ENCODE results near the gene CRPPA. TPM values are rescaled to one million over a fixed set of nuclear protein-coding genes. Genes with fewer than 3 reads are reported as not detected.
A peak's percentile ranks its signal among the peaks of the same experiment; 100 is the strongest.

CRPPA gene
- total and polyA plus RNA-seq, 2 of the 13 experiments (the other 11 are each of a cell fraction or from before 2014, with no cell fraction given): 0.16 to 1.3 TPM

GRCh38 chr7:16421333-16422102, at the start of gene CRPPA (continued):
- TF ChIP-seq ATF7 (IDR thresholded peaks at IDR 0.05) (no peak), ATF7 (CRISPR knock-in tag; IDR thresholded peaks at IDR 0.05) (no peak), CC2D1A (CRISPR knock-in tag; IDR thresholded peaks at IDR 0.05) (no peak), ZNF510 (CRISPR knock-in tag; IDR thresholded peaks at IDR 0.05; ENCODE audit: low read depth) (no peak), FOSL2 (CRISPR knock-in tag; IDR thresholded peaks at IDR 0.05) (peak; percentile 12; the same call in 1 of the 2 replicates), ZNF281 (CRISPR knock-in tag; IDR thresholded peaks at IDR 0.05; ENCODE audit: borderline replicate concordance) (no peak), NR2F1 (CRISPR knock-in tag; IDR thresholded peaks at IDR 0.05) (no peak), KLF16 (CRISPR knock-in tag; IDR thresholded peaks at IDR 0.05) (no peak)
- TF ChIP-seq, protein P1, sequence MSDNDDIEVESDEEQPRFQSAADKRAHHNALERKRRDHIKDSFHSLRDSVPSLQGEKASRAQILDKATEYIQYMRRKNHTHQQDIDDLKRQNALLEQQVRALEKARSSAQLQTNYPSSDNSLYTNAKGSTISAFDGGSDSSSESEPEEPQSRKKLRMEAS (IDR thresholded peaks at IDR 0.05): peak; percentile 27; the same call in 1 of the 2 replicates
- TF ChIP-seq, protein P2, sequence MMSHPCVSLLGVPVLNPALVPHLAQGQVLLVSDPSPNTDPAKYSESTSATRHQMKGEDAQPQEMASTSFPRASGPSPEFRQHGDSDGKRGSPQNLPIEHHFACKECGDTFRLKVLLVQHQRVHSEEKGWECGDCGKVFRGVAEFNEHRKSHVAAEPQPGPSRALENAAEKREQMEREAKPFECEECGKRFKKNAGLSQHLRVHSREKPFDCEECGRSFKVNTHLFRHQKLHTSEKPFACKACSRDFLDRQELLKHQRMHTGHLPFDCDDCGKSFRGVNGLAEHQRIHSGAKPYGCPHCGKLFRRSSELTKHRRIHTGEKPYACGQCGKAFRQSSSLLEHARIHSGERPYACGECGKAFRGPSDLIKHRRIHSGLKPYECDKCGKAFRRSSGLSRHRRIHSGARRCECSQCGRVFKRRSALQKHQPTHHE (CRISPR knock-in tag; IDR thresholded peaks at IDR 0.05; ENCODE audit: borderline replicate concordance): 0 out of 2 replicates have a peak, but pooled peaks have one; percentile 46
- TF ChIP-seq, protein P3, sequence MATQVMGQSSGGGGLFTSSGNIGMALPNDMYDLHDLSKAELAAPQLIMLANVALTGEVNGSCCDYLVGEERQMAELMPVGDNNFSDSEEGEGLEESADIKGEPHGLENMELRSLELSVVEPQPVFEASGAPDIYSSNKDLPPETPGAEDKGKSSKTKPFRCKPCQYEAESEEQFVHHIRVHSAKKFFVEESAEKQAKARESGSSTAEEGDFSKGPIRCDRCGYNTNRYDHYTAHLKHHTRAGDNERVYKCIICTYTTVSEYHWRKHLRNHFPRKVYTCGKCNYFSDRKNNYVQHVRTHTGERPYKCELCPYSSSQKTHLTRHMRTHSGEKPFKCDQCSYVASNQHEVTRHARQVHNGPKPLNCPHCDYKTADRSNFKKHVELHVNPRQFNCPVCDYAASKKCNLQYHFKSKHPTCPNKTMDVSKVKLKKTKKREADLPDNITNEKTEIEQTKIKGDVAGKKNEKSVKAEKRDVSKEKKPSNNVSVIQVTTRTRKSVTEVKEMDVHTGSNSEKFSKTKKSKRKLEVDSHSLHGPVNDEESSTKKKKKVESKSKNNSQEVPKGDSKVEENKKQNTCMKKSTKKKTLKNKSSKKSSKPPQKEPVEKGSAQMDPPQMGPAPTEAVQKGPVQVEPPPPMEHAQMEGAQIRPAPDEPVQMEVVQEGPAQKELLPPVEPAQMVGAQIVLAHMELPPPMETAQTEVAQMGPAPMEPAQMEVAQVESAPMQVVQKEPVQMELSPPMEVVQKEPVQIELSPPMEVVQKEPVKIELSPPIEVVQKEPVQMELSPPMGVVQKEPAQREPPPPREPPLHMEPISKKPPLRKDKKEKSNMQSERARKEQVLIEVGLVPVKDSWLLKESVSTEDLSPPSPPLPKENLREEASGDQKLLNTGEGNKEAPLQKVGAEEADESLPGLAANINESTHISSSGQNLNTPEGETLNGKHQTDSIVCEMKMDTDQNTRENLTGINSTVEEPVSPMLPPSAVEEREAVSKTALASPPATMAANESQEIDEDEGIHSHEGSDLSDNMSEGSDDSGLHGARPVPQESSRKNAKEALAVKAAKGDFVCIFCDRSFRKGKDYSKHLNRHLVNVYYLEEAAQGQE (IDR thresholded peaks at IDR 0.05; ENCODE audit: borderline replicate concordance in 1 of 2, low read depth in 1 of 2, low read length in 2 of 2): no peak
